Body of pancreas (tissue), 4 donors: ENCODE measurements around the gene RICTOR.

Source experiments
- CTCF ChIP-seq, 7 experiments: fragments of 450-650 bp in 4 of 7; fragments of 200-600 bp in 3 of 7; sonication (generic) in 3 of 7; IDR thresholded peaks; one replicate each; pipeline ENCODE4 v1.5.1; 2016 to 2019; ENCODE audit warnings: antibody characterized with exemption in 7 of 7
- POLR2A ChIP-seq, 3 donors: fragments of 450-650 bp; IDR thresholded peaks; one replicate each; pipeline ENCODE4 v1.6.1; 2016; ENCODE audit warnings: antibody characterized with exemption in 3 of 3, mild to moderate bottlenecking in 2 of 3

- no peak for TF ChIP-seq CTCF (IDR thresholded peaks at IDR 0.05)
- no peak for TF ChIP-seq POLR2A (IDR thresholded peaks at IDR 0.05)
Observed at GRCh38 chr5:39020458-39020857, 53.7 kb downstream of the RICTOR start.
